ENCODE data around the gene CDK11B. TPM values are rescaled to one million over a fixed set of nuclear protein-coding genes. Genes with fewer than 3 reads are reported as not detected.

The CDK11B gene
- total RNA-seq, 1 donor from 2014 or later, result 21.1 TPM

DNA sequence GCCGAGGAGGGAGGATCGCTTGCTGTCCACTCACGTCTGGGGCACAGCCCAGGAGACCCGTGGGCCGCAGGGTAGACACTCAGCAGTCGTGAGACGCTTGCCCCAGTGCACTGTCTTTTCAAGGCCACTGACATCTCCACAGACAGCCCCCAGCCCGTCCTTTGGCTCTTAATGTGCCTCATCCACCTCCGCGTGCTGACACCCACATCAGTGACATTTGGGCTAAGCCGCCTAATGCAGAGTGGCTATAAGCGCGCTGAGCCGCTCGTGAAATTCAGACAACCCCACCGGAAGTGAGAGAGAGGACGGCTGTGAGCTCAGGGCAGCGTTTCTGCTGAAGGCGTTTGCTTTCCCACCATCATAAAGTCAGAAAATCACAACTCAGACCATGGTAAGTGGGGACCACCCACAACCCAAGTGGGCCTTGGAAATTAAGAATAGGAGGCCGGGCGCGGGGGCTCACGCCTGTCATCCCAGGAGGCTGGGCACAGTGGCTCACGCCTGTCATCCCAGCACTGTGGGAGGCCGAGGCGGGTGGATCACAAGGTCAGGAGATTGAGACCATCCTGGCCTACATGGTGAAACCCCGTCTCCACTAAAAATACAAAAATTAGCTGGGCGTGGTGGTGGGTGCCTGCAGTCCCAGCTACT is 25.4 kb upstream of the CDK11B start:
- Mint-ChIP-seq H3K4me3 (ENCODE audit: unreplicated experiment) (no peak overlapping the region), H3K27ac (ENCODE audit: unreplicated experiment) (peak overlapping the region; percentile 49)

DNA sequence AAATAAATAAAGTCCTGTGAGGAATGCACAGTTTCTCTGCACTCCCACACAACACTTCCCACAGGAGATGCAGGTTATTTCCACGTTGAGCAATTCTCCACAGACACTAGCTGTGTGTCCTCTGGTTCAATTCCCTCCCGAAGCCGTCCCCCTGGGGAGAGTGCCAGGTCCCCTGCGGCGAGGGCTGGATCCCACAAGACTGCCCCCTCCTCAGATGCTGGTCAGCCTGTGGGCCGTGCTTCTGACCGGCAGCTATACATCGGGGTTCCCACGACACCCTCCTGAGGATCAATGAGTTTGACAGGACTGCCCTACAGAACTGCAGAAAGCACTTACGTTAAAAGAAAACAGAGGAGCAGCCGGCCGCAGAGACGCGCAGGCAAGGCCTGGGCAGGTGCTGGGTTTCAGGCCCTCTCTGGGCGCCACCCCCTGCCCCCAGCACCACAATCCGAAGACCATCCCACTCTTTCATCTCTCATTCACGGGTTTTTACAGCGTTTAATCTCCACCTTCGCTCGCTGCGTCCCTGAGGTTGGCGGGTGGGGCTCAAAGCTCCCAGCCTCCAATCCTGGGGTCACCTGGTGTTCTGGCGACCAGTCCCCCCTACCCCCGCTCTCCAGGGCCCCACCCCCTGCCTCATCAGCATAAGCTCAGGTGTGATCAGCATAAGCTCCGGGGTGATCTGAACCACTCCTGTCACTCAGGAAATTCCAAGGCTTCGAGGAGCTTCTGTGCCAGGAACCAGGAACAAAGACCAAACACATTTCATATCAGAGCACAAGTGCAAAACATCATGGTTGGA is 24.5 kb upstream of the CDK11B start:
- TF ChIP-seq, protein P1, sequence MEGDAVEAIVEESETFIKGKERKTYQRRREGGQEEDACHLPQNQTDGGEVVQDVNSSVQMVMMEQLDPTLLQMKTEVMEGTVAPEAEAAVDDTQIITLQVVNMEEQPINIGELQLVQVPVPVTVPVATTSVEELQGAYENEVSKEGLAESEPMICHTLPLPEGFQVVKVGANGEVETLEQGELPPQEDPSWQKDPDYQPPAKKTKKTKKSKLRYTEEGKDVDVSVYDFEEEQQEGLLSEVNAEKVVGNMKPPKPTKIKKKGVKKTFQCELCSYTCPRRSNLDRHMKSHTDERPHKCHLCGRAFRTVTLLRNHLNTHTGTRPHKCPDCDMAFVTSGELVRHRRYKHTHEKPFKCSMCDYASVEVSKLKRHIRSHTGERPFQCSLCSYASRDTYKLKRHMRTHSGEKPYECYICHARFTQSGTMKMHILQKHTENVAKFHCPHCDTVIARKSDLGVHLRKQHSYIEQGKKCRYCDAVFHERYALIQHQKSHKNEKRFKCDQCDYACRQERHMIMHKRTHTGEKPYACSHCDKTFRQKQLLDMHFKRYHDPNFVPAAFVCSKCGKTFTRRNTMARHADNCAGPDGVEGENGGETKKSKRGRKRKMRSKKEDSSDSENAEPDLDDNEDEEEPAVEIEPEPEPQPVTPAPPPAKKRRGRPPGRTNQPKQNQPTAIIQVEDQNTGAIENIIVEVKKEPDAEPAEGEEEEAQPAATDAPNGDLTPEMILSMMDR (IDR thresholded peaks at IDR 0.05), result no peak
- Mint-ChIP-seq H3K4me1 (ENCODE audit: low read depth) (peaks cover 48% of the 10 kb centered on the region), H3K9me3 (ENCODE audit: low read depth) (no peaks in the 10 kb centered on the region), H3K36me3 (ENCODE audit: low read depth) (peaks cover 2% of the 10 kb centered on the region), H3K27ac (ENCODE audit: unreplicated experiment) (peak overlapping the region; percentile 49), H3K4me3 (ENCODE audit: unreplicated experiment) (no peak overlapping the region), H3K27me3 (ENCODE audit: low read depth) (no peaks in the 10 kb centered on the region)
- DNase-seq (ENCODE audit: low spot score), result peak; percentile 73

More for the DNA sequence above, 25.4 kb upstream of the CDK11B start:
- peaks cover 43% of the 10 kb centered on the region for H3K4me1 Mint-ChIP-seq (ENCODE audit: low read depth)
- DNase-seq (ENCODE audit: low spot score), result no peak
- TF ChIP-seq, protein P1 (IDR thresholded peaks at IDR 0.05), result no peak
- H3K27me3 Mint-ChIP-seq (ENCODE audit: low read depth), result no peaks in the 10 kb centered on the region
- no peaks in the 10 kb centered on the region for H3K9me3 Mint-ChIP-seq (ENCODE audit: low read depth)
- H3K36me3 Mint-ChIP-seq (ENCODE audit: low read depth), result peaks cover 2% of the 10 kb centered on the region

DNA sequence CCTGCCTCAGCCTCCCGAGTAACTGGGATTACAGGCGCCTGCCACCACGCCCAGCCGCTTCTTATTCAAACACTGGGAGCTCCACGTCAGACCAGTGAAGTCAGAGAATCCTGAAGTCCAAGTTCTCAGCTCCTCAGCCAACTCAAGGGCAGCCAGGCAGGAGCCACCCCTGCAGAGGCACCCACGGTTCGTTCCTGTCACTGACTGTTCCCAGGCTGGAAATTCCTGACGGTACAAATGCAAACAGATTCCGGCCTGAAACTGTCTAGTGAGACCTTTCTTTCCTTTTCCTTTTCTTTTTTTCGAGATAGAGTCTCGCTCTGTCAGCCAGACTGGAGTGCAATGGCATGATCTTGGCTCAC is 22.1 kb upstream of the CDK11B start:
- H3K4me1 Mint-ChIP-seq (ENCODE audit: low read depth), result peaks cover 35% of the 10 kb centered on the region
- H3K27me3 Mint-ChIP-seq (ENCODE audit: low read depth), result no peaks in the 10 kb centered on the region
- peaks cover 2% of the 10 kb centered on the region for H3K36me3 Mint-ChIP-seq (ENCODE audit: low read depth)
- H3K27ac Mint-ChIP-seq (ENCODE audit: unreplicated experiment), result peak overlapping the region; percentile 86
- TF ChIP-seq, protein P1 (IDR thresholded peaks at IDR 0.05), result no peak
- peak; percentile 54 for DNase-seq (ENCODE audit: low spot score)
- no peak overlapping the region for H3K4me3 Mint-ChIP-seq (ENCODE audit: unreplicated experiment)
- H3K9me3 Mint-ChIP-seq (ENCODE audit: low read depth), result no peaks in the 10 kb centered on the region

DNA sequence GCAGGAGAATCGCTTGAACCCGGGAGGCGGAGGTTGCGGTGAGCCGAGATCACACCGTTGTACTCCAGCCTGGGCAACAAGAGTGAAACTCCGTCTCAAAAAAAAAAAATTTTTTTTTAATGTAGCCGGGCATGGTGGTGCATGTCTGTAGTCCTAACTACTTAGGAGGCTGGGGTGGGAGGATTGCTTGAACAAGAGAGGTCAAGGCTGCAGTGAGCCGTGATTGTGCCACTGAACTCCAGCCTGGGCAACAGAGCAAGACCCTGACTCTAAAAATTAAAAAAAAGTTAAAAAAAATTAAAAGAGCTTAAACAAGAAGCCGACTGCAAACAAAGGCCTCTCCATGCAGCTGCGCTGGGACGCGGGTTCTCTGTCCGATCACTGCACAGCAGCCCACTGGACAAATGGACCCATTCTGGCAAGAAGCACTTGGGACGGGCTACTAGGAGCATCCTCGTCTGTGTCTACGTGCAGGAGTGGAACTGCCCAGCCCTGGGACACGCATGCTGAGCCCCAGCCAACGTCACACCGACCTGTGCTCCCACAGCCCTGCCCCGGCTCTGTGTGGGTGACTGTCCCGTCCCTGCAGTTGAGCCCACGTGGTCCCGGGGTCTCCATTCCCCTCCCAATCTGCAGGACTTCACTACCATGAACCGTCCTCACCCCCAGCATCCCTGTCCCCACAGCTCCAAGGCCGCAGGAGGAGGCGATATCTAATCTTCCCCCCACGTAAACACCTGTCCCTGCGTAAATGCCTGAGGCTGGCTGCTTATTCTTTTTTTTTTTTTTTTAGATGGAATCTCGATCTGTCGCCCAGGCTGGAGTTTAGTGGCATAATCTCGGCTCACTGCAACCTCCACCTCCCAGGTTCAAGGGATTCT is 21.5 kb upstream of the CDK11B start:
- Mint-ChIP-seq H3K9me3 (ENCODE audit: low read depth) (no peaks in the 10 kb centered on the region), H3K27ac (ENCODE audit: unreplicated experiment) (peak overlapping the region; percentile 86), H3K36me3 (ENCODE audit: low read depth) (peaks cover 2% of the 10 kb centered on the region), H3K4me1 (ENCODE audit: low read depth) (peaks cover 30% of the 10 kb centered on the region), H3K27me3 (ENCODE audit: low read depth) (no peaks in the 10 kb centered on the region), H3K4me3 (ENCODE audit: unreplicated experiment) (no peak overlapping the region)
- peak; percentile 88 for DNase-seq (ENCODE audit: low spot score)
- TF ChIP-seq, protein P1 (IDR thresholded peaks at IDR 0.05), result no peak

Measured in chondrocyte (in vitro differentiated cells).